IPS-18c (cell line): ENCODE measurements around the gene RIC3.

Source experiments
- H3K4me3 ChIP-seq: 2 replicates; pipeline ENCODE4 v1.7.0; 2013; ENCODE audit warnings: low read depth, mild to moderate bottlenecking, low read length, moderate library complexity; ENCODE audit not compliant: insufficient read depth
- H3K9me3 ChIP-seq: one replicate; pipeline ENCODE4 v1.6.1; 2013; ENCODE audit warnings: mild to moderate bottlenecking, low read length, moderate library complexity; ENCODE audit not compliant: control insufficient read depth, insufficient read depth

RIC3 gene

GRCh38 chr11:8066036-8066910 lies 102.6 kb downstream of the RIC3 start:
- H3K9me3 ChIP-seq, result no peaks in the 10 kb centered on the region

GRCh38 chr11:8065031-8065430 lies 103.8 kb downstream of the RIC3 start:
- no peaks in the 10 kb centered on the region for H3K9me3 ChIP-seq

More at GRCh38 chr11:8066036-8066910, 102.6 kb downstream of the RIC3 start:
- H3K4me3 ChIP-seq, result no peak overlapping the region

GRCh38 chr11:8063324-8063723 lies 105.5 kb downstream of the RIC3 start:
- H3K4me3 ChIP-seq, result no peak overlapping the region
- H3K9me3 ChIP-seq, result no peaks in the 10 kb centered on the region

More at GRCh38 chr11:8065031-8065430, 103.8 kb downstream of the RIC3 start:
- no peak overlapping the region for H3K4me3 ChIP-seq

- no peaks in the 10 kb centered on the region for H3K9me3 ChIP-seq
- no peak overlapping the region for H3K4me3 ChIP-seq
These were observed 106.0 kb downstream of the RIC3 start for GRCh38 chr11:8062781-8063257.

GRCh38 chr11:8061555-8062428 lies 107.0 kb downstream of the RIC3 start:
- no peaks in the 10 kb centered on the region for H3K9me3 ChIP-seq
- no peak overlapping the region for H3K4me3 ChIP-seq

GRCh38 chr11:8060801-8061554 lies 107.8 kb downstream of the RIC3 start:
- H3K4me3 ChIP-seq, result no peak overlapping the region
- no peaks in the 10 kb centered on the region for H3K9me3 ChIP-seq

- Histone ChIP-seq H3K4me3 (no peak overlapping the region), H3K9me3 (no peaks in the 10 kb centered on the region)
These were observed 108.6 kb downstream of the RIC3 start for GRCh38 chr11:8060146-8060719.

- Histone ChIP-seq H3K4me3 (no peak overlapping the region), H3K9me3 (no peaks in the 10 kb centered on the region)
These were observed 109.2 kb downstream of the RIC3 start for GRCh38 chr11:8059571-8060011.

GRCh38 chr11:8059030-8059429 lies 109.8 kb downstream of the RIC3 start:
- Histone ChIP-seq H3K4me3 (no peak overlapping the region), H3K9me3 (no peaks in the 10 kb centered on the region)

- no peaks in the 10 kb centered on the region for H3K9me3 ChIP-seq
- H3K4me3 ChIP-seq, result no peak overlapping the region
These were observed 110.6 kb downstream of the RIC3 start for GRCh38 chr11:8058216-8058615.

- H3K4me3 ChIP-seq, result no peak overlapping the region
- no peaks in the 10 kb centered on the region for H3K9me3 ChIP-seq
These were observed 111.9 kb downstream of the RIC3 start for GRCh38 chr11:8056810-8057463.
